Myometrial cell (primary cell): Measurements from ENCODE around the gene MYLK. TPM values are rescaled to one million over a fixed set of nuclear protein-coding genes. Genes with fewer than 3 reads are reported as not detected.

Experiments used
- total RNA-seq: library from RNA; depleted of rRNA; stranded (reverse); fragments of >200 nt; gene quantifications from 2 replicates; pipeline ENCODE4 v1.2.3, GENCODE V29; 2015

The MYLK gene, protein sequence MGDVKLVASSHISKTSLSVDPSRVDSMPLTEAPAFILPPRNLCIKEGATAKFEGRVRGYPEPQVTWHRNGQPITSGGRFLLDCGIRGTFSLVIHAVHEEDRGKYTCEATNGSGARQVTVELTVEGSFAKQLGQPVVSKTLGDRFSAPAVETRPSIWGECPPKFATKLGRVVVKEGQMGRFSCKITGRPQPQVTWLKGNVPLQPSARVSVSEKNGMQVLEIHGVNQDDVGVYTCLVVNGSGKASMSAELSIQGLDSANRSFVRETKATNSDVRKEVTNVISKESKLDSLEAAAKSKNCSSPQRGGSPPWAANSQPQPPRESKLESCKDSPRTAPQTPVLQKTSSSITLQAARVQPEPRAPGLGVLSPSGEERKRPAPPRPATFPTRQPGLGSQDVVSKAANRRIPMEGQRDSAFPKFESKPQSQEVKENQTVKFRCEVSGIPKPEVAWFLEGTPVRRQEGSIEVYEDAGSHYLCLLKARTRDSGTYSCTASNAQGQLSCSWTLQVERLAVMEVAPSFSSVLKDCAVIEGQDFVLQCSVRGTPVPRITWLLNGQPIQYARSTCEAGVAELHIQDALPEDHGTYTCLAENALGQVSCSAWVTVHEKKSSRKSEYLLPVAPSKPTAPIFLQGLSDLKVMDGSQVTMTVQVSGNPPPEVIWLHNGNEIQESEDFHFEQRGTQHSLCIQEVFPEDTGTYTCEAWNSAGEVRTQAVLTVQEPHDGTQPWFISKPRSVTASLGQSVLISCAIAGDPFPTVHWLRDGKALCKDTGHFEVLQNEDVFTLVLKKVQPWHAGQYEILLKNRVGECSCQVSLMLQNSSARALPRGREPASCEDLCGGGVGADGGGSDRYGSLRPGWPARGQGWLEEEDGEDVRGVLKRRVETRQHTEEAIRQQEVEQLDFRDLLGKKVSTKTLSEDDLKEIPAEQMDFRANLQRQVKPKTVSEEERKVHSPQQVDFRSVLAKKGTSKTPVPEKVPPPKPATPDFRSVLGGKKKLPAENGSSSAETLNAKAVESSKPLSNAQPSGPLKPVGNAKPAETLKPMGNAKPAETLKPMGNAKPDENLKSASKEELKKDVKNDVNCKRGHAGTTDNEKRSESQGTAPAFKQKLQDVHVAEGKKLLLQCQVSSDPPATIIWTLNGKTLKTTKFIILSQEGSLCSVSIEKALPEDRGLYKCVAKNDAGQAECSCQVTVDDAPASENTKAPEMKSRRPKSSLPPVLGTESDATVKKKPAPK (N-terminal part only)
- 180 and 215 TPM in 2 replicates for total RNA-seq

DNA sequence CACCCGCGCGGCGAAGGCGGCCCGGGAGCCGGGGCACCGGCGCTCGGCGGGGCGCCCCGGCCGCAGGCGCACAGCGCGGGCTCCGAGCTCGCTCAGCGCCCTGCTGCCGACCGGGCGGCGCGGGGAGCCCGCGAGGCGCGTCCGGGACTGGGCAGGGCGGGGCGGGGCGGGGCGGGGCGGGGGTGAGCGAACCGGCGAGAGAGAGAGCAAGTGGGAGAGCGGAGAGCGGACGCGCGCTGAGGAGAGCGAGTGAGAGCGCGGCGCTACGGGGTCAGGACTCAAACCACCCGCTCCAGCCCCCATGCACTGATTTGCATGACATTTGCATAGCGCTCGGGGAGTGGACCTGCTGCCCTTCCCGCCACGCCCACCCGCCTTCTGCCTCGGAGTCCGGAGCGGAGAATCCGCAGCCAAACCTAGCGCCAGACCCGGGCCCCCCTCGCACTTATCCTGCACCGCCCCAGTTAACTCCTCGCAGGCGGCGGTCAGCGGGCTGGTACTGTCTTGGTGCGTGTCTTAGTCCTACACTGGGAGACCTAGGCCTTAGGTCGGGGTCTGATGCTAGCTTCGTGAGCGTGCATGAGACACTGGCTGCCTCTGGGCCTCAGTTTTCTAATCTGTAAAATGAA lies at the start of gene MYLK:
MYLK (minus strand) TSS at position 130 of the 629 bp plus-strand sequence. CDS start 90,491 bp downstream, outside the sequence.

DNA sequence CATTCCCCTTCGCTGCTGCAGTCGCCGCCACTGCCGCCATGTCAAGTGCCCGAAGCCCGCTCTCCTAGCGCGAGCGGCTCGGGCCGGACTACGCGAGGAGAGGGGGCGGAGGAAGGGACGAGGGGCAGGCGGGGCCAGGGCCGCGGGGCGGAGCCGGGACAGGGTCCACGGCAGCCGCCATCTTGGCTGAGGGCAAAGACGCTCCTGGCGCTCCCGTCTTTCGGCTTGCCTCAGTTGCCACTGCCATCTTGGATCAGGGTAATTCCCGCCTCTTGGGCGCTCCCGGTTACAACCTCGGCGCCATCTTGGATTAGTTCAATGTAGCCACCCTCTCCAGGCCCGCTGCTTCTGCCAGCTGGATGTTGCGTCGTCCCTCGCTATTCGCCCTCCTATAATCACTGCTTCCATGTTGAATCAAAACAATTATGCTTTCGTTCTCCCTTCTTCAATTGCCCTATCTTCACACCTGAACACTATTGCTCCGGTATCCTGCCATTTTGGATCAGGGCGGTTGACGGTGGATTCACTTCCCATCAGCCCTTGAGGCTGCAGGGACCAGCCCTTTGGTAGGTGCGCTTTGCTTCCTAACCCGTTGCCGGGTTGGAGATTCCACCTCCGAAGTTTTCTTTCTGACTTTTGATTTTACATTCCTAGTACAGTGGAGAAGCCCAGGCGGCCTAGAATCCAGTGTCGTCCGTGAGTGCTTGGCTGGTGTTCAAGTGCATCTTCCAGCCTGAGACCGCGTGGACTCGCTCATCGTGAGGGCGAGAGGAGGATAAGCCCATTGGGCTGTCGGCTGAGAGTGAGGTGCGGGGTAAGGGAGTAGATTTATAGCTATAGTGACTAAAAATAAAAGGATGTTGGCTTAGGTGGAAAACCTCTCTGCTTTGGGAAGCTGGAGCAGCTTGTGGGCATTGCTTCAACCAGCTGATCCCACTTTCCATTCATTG lies 298.9 kb downstream of the MYLK start, which contains the start of gene HACD2:
HACD2 (minus strand) TSS at position 66 of the 950 bp plus-strand sequence; CDS start at position 40, 26 bp downstream.

Other genes with a start within 250 kb of the MYLK start
- 15.0 and 26.4 TPM in 2 replicates for gene CCDC14, start 76.9 kb upstream of the MYLK start, total RNA-seq
- 0.18 TPM in 1 of 2 replicates, not detected in the other for gene ROPN1, start 107.8 kb upstream of the MYLK start, total RNA-seq
- 10.1 and 12.4 TPM in 2 replicates for gene KALRN, start 149.0 kb upstream of the MYLK start, total RNA-seq